Dedifferentiated amniotic fluid mesenchymal stem cell (primary cell): ENCODE results near the gene CCHCR1.
"Not testable (repeated sequence)": the region's sequence is repeated elsewhere in the genome, so short reads cannot be mapped to it uniquely, and the experiment has no call there.

ENCODE experiments used
- DNase-seq: peaks from one replicate; pipeline ENCODE4 v3.0.0-alpha.2; 2016; ENCODE audit errors: extremely low spot score

CCHCR1 gene

GRCh38 chr6:31157513-31158139 lies at the start of gene CCHCR1:
TSS of gene CCHCR1 (minus strand) at chr6:31157802. CDS start at chr6:31157600, 202 bp downstream.
- DNase-seq: no peak

- no peak for DNase-seq
Observed at GRCh38 chr6:31205638-31206037, 48.0 kb upstream of the CCHCR1 start.

- no peak for DNase-seq
Observed at GRCh38 chr6:31204751-31205145, 47.1 kb upstream of the CCHCR1 start.

DNA sequence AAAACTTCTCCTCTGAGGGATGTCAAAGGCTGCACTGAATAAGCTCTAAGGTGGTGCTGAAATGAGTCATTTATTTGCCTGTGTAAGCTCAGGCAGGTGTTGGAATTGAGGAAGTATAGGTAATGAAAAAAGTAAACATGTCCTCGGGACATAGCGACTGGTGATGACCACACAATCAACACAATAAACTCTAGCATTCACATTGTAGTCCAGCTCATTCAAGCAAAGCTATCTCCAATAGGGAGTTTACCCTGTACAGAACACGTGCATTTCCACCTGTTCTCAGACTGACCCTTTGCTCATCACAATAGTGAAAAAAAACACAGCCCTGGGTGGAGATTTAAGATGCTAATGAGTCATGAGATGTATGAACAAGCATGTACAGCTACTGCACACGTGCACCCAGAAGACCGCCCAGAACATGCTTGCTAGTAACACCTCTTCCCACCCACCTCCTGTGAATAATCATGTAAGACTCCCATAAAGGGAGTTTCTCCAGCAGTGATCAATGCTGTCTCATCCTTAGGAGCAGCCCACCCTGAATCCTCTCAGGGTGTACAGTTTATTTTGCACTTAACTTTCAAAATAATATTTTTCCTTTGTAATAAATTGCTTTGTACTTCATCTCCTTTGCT lies 45.9 kb upstream of the CCHCR1 start:
- DNase-seq: peak; percentile 26

DNA sequence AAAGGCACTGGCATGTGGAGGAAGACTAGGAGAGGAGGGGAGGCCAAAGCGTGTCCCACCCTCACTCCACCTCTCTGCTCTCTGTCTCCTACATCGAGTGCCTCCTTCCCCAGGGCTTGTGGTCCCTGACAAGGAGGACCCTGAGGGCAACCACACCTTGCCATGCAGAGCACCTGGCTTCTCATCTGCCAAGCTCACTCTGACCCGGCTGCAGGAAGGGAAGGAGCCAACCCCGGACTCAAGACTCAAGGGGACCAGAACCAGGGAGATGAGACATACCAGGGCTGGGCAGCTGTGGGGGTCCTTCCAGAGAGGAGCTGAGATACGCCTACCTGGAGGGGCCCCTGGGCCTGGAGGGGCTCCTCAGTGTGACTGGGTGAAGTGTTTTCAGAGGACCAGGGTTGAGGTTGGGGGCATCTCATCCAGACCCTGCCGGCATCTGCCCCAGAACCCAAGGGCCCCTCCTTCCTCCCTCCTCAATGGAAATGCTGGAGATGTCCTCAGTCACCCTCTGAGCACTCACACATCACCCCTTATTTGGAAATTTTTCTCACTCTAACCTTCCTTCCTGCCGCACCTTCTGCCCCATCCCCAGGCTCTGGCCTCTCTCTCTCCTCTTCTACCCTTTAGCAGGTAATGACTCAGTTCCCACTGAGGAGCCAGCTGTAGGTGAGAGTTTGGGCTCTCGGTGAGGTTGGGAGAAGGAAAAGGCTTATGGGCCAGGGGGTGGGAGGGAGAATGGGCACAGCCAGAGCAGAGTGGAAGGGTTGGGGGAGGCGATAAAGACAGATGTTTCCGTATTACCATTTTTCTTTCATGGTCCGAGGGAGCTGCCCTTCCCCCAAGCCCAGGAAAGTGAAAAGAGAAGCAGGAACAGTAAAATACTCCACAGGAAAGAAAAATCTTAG lies 44.9 kb upstream of the CCHCR1 start:
- no peak for DNase-seq

DNA sequence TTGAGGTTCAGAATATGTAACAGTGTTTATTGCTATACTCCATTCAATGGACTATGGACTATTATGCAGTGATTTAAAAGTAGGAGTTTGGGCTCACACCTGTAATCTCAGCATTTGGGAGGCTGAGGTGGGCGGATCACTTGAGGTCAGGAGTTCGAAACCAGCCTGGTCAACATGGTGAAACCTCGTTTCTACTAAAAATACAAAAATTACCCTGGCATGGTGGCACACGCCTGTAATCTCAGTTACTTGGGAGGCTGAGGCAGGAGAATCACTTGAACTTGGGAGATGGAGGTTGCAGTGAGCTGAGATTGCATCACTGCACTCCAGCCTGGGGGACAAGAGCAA lies 41.5 kb upstream of the CCHCR1 start:
- DNase-seq: not testable (repeated sequence)

DNA sequence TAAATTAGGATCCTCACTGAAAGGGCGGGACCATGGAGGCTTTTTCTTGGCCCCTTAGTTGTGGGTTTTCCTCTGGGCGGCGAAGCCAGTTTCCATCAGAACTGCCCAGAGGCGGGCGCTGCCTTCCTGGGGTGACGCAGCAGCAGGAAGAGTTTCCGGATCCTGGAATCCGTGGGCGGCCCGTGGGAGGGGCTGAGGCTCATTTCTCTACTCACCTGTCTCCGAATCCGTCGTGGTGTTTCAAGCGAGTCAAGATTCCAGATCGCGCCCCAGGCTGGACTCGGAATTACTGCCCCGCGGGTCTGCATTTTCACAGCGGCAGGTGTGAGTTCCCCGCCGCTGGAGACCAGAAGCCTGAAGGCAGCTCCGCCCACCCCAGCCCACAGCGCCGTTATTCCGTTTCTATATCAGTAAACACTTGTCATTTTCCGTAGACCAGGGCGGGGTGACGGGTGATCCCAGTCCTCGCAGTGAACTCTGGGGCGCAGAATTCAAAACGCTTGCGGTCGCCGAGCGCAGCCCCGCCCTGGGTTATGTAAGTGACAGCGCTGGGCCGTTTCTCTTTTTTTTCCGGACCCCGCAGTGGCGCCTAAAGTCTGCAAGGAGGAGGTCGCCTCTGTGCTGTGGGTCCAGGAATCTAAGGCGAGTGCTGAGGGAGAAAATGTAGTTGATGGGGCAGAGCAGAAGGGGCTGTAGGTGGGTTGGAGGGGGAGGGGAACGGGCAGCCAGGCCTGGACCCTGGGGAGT lies 40.1 kb upstream of the CCHCR1 start:
- DNase-seq: peak; percentile 53

- not testable (repeated sequence) for DNase-seq
Observed at GRCh38 chr6:31196251-31197022, 38.8 kb upstream of the CCHCR1 start.

DNA sequence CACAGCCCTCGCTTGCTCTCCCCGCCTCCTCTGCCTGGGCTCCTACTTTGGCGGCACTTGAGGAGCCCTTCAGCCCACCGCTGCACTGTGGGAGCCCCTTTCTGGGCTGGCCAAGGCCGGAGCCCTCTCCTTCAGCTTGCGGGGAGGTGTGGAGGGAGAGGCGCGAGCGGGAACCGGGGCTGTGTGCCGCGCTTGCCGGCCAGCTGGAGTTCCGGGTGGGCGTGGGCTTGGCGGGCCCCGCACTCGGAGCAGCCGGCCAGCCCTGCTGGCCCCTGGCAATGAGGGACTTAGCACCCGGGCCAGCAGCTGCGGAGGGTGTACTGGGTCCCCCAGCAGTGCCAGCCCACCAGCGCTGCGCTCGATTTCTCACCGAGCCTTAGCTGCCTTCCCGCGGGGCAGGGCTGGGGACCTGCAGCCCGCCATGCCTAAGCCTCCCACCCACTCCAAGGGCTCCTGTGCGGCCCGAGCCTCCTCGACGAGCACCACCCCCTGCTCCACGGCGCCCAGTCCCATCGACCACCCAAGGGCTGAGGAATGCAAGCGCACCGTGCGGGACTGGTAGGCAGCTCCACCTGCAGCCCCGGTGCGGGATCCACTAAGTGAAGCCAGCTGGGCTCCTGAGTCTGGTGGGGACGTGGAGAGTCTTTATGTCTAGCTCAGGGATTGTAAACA lies 37.8 kb upstream of the CCHCR1 start:
- DNase-seq: not testable (repeated sequence)

DNA sequence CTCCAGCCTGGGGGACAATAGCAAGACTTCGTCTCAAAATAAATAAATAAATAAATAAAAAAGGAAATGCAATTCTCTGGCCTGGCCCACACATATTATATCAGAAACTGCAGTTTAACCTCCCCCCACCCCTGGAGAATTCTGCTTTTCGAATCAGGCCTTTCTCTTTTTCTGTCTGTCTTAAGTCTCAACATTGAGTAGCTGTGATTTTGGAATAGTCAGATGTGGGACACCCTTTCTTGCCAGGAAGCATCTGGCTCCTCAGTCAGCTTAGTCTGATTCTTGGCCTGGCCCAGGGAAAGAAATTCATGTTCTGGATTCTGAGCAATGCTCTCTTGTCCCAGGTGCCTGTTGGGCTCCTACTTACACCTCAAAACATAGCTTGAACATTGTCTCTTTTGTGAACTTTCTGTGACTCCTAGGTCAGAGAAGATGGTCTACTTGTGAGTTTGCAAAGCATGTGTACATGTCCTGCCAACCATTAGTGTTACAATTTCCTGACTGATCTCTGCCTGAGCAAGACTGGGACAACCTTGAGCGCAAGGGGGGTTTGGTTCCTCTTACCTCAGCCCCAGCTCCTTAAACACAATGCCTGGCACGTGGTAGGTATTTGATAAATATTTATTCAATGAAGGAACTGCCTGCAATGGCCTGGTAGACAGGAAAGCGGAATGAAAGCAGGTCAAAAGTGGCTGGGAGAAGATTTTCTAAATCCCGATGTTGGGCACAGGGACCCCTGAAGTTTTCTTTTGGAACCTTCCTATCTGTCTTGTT lies 36.6 kb upstream of the CCHCR1 start:
- no peak for DNase-seq

- DNase-seq: no peak
Observed at GRCh38 chr6:31193206-31193605, 35.6 kb upstream of the CCHCR1 start.

- DNase-seq: peak; percentile 56
Observed at GRCh38 chr6:31192431-31193105, 35.0 kb upstream of the CCHCR1 start.

DNA sequence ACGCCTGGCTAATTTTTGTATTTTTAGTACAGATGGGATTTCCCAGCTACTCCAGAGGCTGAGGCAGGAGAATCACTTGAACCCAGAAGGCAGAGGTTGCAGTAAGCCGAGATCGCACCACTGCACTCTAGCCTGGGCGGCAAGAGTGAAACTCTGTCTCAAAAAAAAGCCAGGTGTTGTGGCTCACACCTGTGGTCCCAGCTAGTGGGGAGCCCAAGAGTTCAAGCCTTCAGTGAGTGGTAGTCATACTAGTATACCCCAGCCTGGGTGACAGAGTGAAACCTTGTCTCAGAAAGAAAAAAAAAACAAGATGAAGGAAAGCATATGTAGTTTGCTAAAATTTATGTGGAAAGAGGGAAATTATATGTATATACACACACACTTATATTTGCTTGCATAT lies 32.9 kb upstream of the CCHCR1 start:
- DNase-seq: no peak

GRCh38 chr6:31189223-31189622 lies 31.6 kb upstream of the CCHCR1 start:
- not testable (repeated sequence) for DNase-seq

DNA sequence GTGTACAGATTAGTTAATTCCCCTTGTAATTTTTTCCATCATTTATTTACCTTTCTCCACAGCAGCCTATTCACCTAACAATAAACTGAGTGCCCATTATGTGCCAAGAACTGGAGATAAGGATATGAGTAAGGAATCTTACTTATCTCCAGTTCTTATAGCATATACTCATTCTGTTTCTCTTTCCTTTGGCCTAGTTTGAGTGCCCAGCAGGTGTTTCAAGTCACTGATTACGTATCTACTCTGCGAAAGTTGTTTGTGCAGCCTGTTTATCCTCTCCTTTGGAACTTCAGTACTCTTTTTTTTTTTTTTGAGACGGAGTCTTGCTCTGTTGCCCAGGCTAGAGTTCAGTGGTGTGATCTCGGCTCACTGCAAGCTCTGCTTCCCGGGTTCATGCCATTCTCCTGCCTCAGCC lies 30.2 kb upstream of the CCHCR1 start:
- DNase-seq: no peak

GRCh38 chr6:31186052-31186734 lies 28.6 kb upstream of the CCHCR1 start:
- DNase-seq: no peak

- DNase-seq: not testable (repeated sequence)
Observed at GRCh38 chr6:31185695-31186051, 28.1 kb upstream of the CCHCR1 start.

DNA sequence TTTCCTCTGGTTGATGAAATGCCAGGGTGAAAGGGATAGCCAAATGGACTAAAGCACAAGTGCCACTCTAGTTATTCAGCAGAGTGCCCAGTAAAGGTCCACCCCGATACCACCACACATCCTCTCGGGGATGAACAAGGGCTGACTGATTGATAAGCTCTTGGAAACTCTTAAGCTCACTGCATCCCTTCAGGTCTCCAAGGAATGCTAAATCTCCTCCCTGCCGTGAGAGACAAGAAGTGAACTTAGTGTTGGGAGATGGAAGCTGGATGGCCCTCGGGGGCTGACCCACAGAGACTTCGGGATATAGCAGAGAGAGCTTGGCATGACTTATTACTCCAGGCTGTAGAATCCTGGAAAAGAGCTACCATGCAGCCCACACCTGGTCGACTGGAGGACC lies 26.3 kb upstream of the CCHCR1 start:
- not testable (repeated sequence) for DNase-seq

- not testable (repeated sequence) for DNase-seq
Observed at GRCh38 chr6:31183287-31183686, 25.7 kb upstream of the CCHCR1 start.
